ENCODE results near the gene SP140L.
"Not testable (repeated sequence)": the region's sequence is repeated elsewhere in the genome, so short reads cannot be mapped to it uniquely, and the experiment has no call there.

The SP140L gene

DNA sequence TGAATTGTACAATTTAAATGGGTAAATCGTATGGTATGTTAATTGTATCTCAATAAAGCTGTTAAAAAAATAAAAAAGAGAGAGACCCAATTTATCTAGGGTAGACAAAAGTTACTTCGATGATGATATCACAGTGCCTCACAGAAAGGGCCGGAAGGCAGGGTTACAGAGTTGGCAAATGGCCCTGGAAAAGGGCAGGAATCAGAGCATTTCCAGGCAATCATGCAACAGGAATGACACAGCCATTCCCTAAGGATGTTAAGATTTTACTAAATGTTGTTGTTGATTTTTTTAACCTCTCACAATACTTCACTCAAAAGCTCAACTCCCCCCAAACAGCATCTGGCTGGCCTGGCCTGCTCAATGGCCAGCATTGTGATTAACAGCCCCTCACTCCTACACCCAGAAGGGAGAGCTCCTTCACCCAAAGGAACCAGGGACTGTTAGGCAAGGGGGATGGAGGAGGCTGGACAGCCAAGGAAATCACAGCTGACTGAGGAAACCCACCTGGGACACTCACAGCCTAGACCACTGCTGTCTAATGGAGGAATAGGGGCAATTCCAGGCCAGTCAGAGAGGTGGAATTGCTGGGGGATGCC, 81.3 kb downstream of the SP140L start:
- H3K4me3 ChIP-seq (ENCODE audit: low read depth, low read length) = no peak overlapping the region
- TF ChIP-seq, protein P1, sequence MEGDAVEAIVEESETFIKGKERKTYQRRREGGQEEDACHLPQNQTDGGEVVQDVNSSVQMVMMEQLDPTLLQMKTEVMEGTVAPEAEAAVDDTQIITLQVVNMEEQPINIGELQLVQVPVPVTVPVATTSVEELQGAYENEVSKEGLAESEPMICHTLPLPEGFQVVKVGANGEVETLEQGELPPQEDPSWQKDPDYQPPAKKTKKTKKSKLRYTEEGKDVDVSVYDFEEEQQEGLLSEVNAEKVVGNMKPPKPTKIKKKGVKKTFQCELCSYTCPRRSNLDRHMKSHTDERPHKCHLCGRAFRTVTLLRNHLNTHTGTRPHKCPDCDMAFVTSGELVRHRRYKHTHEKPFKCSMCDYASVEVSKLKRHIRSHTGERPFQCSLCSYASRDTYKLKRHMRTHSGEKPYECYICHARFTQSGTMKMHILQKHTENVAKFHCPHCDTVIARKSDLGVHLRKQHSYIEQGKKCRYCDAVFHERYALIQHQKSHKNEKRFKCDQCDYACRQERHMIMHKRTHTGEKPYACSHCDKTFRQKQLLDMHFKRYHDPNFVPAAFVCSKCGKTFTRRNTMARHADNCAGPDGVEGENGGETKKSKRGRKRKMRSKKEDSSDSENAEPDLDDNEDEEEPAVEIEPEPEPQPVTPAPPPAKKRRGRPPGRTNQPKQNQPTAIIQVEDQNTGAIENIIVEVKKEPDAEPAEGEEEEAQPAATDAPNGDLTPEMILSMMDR (IDR thresholded peaks at IDR 0.05; ENCODE audit: control insufficient read depth, extremely low read depth, insufficient read depth) = no peak
- no peak for DNase-seq (ENCODE audit: low read depth)

DNA sequence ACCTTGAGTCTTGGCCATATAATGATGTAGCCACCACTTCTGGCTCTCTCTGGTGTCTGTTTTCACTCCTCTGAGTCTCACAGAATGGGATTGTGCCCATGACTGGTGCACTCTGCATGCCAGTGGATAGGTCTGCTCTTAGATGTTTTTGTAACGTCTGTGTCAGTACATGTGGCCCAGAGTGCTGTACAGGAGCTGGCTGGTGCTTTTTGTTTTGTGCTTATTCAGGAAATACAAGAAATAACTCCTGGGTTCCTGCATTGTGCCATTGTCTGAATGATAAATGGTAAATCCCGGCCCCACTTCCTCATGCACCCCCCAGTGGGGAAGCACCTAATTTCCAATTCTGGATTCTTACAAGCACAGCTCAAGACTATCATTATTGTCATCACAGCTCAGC, 82.3 kb downstream of the SP140L start:
- H3K4me3 ChIP-seq (ENCODE audit: low read depth, low read length); DNase-seq (ENCODE audit: low read depth): not testable (repeated sequence)

DNA sequence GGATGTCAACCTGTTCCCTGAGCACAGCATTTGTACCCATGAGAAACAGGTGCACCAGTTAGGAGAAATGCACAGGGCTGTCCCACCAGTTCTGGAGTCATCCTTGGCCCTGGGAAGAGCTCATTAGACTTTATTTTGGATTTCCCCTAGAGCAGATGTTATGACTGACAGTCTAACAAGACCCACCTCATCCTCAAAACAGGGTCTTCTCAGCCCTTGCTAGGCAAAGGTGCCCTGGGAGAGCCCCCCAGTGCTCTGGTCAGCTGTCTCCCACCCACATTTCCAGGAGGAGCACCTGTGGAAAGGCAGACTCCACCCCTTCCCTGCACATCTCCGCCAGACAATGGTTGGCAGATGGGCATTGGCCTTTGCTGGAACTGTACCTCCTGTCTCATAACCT, 83.3 kb downstream of the SP140L start:
- TF ChIP-seq, protein P1 (IDR thresholded peaks at IDR 0.05; ENCODE audit: control insufficient read depth, extremely low read depth, insufficient read depth) = no peak
- H3K4me3 ChIP-seq (ENCODE audit: low read depth, low read length) = no peak overlapping the region
- DNase-seq (ENCODE audit: low read depth) = no peak

DNA sequence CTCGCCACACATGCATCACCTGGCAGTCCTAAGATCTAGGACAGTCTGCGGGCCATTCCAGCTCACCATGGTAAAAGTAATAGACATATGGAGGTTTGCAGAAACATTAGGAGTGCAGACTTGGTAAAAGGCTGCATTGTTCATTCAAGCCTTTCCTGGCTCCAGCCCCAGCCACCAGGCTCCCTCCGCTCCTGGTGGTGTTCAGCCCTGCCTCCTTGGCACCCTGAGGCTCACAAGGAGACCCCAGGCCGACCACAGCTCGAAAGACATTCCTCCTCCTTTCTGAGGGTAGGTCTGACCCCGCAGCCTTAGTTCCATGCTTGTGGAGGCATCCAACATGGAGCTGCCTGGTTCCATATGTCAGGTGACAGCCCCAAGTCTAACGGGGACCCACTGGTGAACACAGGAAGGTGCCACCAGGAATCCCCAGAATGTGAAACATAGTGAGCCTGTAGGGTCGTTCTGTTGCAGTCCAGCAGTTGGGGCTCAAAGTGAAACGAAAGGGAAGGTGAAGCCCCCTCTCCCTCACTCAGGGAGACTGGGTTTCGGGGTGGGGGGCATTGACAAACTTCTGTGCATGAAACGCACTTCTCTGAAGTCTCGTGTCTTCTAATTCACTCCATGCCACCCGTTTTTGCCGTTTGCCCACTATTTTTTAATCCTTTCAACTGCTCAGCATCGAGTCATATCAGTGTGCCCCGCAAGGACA, 84.0 kb downstream of the SP140L start:
- no peak for DNase-seq (ENCODE audit: low read depth)
- TF ChIP-seq, protein P1 (IDR thresholded peaks at IDR 0.05; ENCODE audit: control insufficient read depth, extremely low read depth, insufficient read depth) = no peak
- H3K4me3 ChIP-seq (ENCODE audit: low read depth, low read length) = peak overlapping the region; percentile 59

DNA sequence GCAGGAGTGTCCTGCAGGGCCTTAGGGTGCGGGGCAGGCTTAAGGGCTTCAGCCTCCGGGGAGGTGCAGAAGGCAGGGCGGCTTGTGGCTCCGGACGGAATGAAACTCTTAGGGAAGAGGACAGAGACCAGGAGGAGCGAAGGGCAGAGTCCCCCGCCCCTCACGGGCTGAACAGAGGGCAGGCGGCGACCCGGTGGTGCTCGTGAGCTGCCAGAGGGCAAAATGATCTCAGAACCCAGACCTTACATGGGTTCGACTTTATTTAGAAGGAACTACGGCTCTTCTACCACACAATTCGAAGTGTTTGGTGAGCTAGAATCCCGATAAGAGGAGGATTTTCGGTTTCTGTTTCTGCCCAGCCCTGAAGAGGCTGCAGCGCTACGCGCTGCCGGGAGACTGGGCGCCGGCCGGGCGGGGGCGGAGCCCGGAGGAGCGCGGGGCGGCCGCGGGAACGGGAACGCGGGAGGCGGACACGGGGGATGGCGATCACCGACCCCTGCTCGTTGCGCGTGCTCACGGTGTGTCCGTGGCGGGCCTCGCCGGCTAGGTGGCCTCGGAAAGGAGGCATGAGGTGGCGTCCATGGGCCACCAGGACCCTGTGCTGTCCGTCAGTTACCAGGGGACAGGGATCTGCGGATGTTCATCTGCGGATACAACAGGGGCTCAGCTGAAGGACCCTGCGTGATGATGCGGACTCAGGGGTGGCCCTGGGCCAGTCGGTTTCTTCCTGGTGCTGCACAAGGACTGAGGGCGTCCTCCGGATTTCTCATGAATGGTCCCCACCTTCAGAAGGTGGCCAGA, 84.8 kb downstream of the SP140L start:
- no peak for DNase-seq (ENCODE audit: low read depth)
- peak overlapping the region; percentile 59 for H3K4me3 ChIP-seq (ENCODE audit: low read depth, low read length)
- TF ChIP-seq, protein P1 (IDR thresholded peaks at IDR 0.05; ENCODE audit: control insufficient read depth, extremely low read depth, insufficient read depth) = no peak

DNA sequence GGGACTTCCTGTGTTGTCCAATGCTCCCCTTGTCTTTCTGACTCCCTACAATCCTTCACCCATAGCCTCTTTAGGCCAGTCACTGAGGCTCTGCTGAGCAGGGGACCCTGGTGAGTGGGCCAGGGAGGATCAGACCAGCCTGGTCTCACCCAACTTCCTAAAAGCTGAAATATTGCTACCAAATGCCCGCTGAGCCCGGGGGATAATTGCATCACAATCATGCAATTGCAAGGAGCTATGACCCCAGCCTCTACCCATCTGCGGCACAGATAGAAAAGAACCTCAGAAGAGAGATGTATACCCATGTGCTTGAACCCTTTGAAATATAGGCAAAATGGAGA, 85.3 kb downstream of the SP140L start:
- TF ChIP-seq, protein P1 (IDR thresholded peaks at IDR 0.05; ENCODE audit: control insufficient read depth, extremely low read depth, insufficient read depth) = no peak
- no peak for DNase-seq (ENCODE audit: low read depth)
- peak overlapping the region; percentile 59 for H3K4me3 ChIP-seq (ENCODE audit: low read depth, low read length)

DNA sequence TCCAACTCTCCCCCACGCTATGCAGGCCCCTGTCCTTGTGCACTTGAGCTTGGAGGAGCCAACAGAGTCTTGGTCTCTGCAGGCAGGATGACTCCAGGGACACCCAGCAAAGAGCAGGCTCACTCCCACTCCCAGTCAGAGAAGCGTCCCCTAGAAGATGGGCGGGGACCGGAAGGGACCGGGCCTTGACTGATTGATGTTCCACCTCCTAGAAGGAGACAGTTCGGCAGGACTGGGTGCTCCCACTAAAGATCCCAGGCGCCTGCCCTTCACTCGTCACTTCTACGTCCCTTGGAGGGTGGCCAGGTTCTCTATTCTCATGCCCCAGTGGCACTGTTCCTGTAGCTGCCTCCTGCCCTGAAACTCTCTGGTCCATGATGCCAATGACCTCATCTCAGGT, 85.9 kb downstream of the SP140L start:
- DNase-seq (ENCODE audit: low read depth) = no peak

More for the DNA sequence above, 85.9 kb downstream of the SP140L start:
- H3K4me3 ChIP-seq (ENCODE audit: low read depth, low read length) = no peak overlapping the region
- TF ChIP-seq, protein P1 (IDR thresholded peaks at IDR 0.05; ENCODE audit: control insufficient read depth, extremely low read depth, insufficient read depth) = no peak
